DOHH2 (cell line): ENCODE results near the gene IFIT2.

Source experiments
- CTCF ChIP-seq: fragments of 200-600 bp; sonication (generic); IDR thresholded peaks from one replicate; pipeline ENCODE4 v1.5.1; 2014; ENCODE audit warnings: antibody characterized with exemption, mild to moderate bottlenecking, low read depth, low read length; ENCODE audit not compliant: poor library complexity, severe bottlenecking
- EZH2phosphoT487 ChIP-seq: fragments of 200-600 bp; sonication (generic); IDR thresholded peaks from 2 replicates; pipeline ENCODE4 v1.6.1; 2017; ENCODE audit warnings: borderline replicate concordance, mild to moderate bottlenecking, antibody characterized with exemption, low read length, moderate library complexity, mixed read lengths

- TF ChIP-seq CTCF (no peak), EZH2phosphoT487 (no peak)
Observed at GRCh38 chr10:89273680-89274079, 28.2 kb upstream of the IFIT2 start.
